GM04504 (cell line): ENCODE measurements around the gene FSTL4.

Experiments
- DNase-seq: peaks from one replicate; pipeline ENCODE4 v3.0.0-alpha.2; 2012; ENCODE audit warnings: low read depth

FSTL4 gene

GRCh38 chr5:133321286-133321832 is 291.0 kb downstream of the FSTL4 start:
- no peak for DNase-seq

DNA sequence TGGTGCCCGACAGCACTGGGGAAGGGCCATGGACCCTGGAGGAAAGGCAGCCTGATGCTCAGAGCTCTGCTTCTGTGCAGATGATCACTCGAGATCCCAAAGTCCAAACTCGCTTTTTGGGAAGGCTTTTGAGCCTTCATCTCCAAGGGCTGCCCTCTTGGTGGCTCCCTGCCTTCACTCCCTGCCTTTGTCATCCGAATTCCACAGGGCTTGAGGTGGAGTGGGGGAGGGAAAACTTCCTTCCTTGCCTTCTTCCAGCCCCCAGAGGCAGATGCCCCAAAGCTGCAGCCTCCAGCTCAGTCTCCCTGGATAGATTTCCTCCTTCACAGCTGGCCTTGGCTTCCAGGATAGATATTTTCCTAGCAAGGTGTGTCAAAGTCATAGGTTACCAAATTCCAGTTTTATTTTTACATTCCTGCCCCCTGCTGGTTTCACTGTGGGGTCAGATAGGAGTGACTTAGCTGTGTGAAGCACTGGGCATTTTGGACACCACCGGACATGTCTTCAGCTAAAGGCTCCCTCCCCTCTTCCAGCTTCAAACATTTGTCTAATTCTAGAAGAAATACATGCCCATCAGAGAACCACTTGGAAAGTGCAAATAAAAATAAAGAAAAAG is 292.3 kb downstream of the FSTL4 start:
- DNase-seq, result no peak

DNA sequence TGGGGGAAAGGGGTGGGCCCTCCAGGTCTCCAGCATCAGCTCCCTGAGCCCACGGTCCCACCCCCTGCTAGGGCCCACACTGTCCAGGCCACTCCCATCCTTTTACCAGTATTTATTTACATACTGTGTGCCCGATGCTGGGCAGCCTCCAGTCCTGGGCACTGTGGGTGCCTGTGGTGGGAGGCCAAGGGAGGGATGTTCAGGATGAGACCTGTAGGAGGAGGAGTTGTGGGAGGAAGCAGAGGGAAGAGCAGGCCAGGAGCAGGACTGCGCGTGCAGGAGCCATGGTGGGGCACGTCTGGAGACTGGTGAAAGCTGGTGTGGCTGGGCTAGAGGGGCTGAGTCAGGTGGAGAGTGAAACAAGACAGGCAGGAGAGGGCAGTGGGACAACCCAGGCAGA is 293.1 kb downstream of the FSTL4 start:
- DNase-seq, result no peak

DNA sequence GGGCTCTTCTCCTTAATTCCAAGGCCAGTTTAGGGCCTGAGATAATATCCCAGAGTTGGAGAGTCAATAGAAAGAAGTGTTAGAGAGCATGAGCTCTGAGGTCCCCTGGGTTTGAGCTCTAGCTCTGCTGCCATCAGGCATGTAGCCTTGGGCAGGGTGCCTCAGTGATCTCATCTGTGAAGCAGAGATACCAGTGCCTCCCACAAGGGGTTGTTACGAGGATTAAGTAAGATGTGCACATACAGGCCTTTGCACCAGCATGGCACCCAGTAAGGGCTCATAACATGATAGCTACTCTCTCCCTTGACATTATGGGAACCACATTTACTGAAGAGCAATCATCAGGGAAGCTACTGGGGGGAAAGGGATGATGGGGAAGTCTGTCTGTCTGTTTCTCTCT is 294.8 kb downstream of the FSTL4 start:
- no peak for DNase-seq

DNA sequence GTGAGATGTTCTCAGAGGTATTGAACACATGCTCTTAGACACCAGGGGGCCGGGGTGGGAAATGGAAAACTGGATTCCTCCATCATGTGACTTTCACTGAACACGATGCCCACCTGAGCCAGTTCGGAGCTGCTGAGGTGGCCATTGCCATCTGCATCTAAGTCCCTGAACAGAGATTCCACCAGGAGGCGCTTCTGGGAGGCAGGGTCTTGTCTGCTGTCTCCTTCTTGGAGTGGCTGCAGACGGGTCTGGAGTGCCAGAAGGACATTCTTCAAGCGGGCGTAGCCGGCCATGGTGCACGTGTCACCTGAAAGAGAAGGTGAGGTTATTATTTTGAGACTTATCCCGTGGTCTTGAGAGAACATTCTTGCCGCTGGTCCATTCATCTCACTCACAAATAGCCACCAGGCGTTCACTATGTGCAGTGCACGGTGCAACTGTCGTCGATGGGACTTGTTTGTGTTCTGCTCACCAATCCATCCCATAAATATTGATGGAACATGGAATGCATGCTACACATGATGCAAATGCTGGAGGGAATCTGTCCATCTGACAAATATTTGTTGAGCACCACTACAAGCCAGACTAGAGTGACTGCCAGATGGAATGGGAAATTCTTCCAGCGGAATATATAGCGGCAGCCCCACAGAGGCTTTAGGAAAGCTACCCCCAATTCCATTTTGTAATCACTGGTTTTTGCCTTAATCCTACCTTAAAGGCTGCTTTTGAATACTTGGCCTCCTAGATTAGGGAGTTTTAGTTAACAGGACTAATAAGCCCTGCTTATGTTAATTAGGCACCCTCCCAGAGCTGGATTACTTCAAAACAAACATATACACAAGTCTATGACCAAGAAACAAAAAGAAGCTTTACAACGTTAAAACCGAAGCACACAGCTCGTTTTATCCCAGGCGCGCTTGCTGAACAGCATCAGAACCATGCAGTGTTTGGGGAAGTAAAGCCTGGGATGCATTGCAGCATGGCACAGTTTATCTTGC is 295.7 kb downstream of the FSTL4 start:
- no peak for DNase-seq

DNA sequence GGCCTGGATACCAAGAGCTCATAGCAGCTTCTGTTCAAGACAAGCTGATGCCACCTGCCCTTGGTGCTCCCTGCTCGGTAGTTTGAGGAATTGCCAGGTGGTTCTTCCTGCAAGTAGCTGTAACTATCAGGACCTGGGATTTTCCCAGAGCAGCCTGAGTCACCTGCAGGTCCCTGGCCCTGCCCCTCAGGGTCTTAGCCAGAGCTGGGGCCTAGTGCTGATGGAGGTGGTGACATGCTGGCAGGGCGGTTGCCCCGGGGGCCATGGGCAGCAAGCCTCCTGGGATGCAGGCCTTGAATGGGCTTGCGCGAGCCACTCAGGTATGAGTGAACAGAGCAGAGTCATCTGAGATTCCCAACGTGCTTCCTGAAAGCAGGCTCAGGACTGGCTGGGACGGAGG is 298.3 kb downstream of the FSTL4 start:
- no peak for DNase-seq

- no peak for DNase-seq
Observed at GRCh38 chr5:133311176-133311575, 301.2 kb downstream of the FSTL4 start.

- DNase-seq, result no peak
Observed at GRCh38 chr5:133309984-133310621, 302.2 kb downstream of the FSTL4 start.

DNA sequence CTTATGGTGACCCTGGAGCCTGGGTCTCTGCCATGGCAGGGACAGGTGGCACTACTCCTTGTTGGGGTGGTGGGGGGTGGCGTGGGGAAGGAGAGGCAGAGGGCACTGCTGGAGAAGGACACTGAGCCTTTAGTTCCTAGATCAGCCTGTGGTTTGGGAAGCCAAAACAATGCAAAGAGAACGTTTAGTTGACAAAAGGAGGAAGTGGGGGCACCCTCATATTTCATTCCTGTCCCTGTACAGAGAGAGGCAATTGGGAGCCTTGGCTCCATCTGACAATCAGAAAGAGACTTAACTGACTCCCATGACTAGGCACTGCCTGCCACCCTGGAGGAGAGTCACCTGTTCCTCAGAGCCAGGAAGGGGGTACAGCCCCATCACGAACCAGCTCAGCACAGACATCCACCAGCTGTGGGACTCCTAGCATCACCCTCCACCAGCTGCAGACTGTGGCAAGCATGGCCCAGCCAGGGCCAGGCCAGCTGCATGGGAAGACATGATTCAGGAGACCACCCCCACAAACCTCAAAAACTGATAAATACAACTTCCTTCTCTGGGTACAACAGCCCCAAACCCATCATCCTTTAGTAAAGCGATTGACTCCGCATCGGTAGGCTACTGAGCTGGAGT is 303.1 kb downstream of the FSTL4 start:
- no peak for DNase-seq

DNA sequence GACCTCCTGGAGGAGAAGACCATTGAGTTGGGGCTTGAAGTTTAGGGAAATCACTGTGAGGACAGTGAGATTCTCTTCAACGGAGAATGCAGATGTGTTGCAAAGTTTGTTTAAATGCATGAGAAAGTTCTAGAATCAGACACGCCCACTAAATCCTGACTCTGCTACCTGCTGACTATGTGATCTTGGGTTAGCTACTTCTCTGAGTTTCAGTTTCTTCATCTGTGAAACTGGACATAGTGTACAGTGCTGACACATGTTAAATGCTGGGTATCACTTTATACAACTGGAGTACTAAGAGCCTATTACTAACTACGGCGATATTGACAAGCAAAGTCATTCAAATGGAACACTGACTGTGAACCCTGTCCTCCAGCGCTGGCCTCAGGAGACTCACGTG is 305.1 kb downstream of the FSTL4 start:
- no peak for DNase-seq

DNA sequence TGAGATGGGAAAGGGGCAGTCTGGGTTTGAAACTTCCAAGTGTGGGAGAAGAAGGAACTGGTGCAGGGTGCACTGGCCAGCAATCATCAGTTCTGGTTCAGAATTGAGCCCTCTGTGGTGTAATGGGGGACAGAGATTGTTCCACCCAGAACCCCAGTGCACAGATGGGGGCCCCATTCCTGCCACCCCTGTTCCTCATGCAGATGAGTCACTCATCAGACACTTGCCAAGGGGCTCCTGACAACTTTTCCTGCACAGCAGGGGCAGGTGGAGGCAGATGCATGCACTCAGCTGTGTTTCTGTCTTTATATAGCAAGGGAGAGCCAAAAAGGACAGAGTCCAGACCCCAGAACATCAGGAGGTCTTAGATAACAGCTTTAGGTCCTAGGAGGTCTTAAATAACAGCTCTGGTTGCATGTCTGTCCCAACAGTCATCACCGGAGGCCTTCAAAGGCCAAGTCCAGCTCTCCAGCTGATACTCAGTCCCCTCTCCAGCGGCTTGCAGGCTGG is 307.6 kb downstream of the FSTL4 start:
- DNase-seq, result no peak

DNA sequence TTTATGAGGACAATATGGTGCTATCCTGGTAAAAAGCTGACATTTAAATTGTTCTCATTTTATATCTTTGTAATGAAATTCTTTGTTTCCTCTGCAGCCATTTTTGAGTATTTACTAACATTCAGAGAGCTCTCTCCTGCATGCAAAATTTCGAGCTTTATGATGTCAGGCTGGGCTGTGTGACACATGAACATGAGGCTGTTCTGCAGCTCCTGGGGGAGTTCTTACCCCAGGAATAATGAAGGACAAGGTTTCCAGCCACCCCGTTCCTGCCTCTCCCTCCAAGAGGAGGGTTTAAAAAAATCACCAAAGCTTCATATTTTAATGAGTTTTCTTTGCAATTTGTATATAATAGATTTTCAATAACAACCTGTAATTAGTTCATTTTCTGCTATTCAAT is 308.2 kb downstream of the FSTL4 start:
- no peak for DNase-seq

DNA sequence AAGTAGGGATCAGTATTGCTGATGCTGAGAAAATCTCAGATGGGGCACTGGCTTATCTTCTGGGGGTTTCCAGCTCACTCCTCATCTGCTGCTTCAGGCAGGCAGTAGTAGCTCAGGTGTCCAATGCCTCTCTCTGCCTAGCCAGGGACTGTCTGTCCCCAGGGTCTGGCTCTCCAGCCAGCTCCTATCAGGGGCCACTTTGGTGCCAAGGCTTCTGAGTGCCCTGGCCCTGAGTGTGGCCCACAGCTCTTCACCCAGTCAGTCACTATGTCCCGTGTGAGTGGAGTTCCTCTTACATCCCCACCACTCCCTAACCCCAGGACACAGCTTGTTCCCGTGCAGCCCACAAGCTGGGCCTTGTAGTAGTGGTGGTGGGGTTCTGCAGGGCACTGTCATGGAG is 309.0 kb downstream of the FSTL4 start:
- DNase-seq, result no peak

DNA sequence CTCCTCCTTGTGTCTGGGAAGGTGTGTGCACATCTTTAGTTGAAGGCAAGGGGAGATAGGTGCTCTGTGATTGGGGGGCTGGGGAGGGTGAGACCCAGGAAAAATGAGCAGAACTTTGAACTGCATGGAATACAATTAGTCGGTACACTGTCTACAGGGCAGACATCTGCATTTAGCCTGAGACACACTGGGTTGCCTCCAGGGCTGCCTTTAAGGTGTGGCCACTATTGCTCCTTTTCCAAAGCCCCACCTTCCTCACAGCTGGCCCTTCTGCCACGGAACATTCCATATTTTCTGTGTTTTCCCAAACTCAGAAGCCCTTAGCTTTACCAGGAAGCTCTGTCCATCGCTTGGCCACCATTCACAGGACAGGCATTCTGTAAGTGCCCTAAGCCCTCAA is 312.6 kb downstream of the FSTL4 start:
- DNase-seq, result no peak

- no peak for DNase-seq
Observed at GRCh38 chr5:133299021-133299420, 313.3 kb downstream of the FSTL4 start.

- DNase-seq, result no peak
Observed at GRCh38 chr5:133298447-133298846, 313.9 kb downstream of the FSTL4 start.

DNA sequence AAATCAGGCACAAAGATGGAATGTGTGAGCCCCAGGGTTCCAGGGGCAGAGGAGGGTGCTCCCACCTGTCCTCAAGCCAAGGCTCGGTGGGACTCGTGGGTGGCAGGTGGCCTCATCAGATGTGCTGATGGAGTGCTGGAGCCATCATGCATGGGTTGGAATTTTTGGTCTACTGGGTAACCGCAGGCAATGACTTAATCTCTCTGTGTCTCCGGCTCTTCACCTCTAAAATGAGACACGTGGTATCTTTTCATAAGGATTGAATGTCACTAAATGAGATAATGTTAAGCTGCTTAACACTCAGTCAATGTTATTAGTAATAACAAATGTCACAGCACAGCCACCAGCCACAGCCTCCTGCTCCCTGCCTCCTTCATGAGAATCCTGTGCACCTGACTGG is 315.0 kb downstream of the FSTL4 start:
- DNase-seq, result no peak

- DNase-seq, result no peak
Observed at GRCh38 chr5:133296624-133297023, 315.7 kb downstream of the FSTL4 start.

GRCh38 chr5:133295520-133295919 is 316.8 kb downstream of the FSTL4 start:
- no peak for DNase-seq

DNA sequence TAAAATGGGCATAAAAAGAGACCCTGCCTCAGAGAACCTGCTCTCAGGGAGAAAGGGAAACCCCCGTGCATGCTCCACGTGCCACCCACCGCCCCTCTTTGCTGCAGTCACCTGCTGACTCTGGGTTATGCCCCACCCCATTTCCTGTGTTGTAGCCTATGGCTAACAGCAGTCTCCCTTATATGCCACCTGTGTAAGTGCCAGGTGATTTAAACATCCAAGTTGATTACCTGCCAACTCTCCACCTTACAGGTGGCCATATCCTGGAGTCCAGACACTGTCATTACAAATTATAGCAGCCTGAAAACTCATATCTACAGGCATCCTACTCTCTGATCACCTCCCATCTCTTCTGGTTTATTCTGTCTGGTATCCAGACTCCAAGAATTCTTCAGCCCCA is 318.0 kb downstream of the FSTL4 start:
- no peak for DNase-seq

- DNase-seq, result no peak
Observed at GRCh38 chr5:133293960-133294359, 318.4 kb downstream of the FSTL4 start.

- DNase-seq, result no peak
Observed at GRCh38 chr5:133292300-133292699, 320.0 kb downstream of the FSTL4 start.
